ENCODE data around the gene TDP1. TPM values are rescaled to one million over a fixed set of nuclear protein-coding genes. Genes with fewer than 3 reads are reported as not detected.

TDP1 gene
- total and polyA plus RNA-seq, 2 donors (not counting 1 experiment from before 2014, with no cell fraction given): 20.5 to 55.9 TPM

GRCh38 chr14:89926694-89927093, 29.0 kb upstream of the TDP1 start:
- H3K79me2 ChIP-seq (ENCODE audit: control insufficient read depth, insufficient read depth, low read length): no peaks in the 10 kb centered on the region
- Mint-ChIP-seq H3K4me1 (no peaks in the 10 kb centered on the region), H3K27me3 (no peaks in the 10 kb centered on the region), H3K4me3 (no peak overlapping the region), H3K27ac (no peak overlapping the region), H3K9me3 (ENCODE audit: insufficient read depth) (no peaks in the 10 kb centered on the region)
- TF ChIP-seq EZH2 (IDR thresholded peaks at IDR 0.05; ENCODE audit: borderline replicate concordance, insufficient read depth, low read depth, low read length, poor library complexity, severe bottlenecking): no peak
- TF ChIP-seq, protein P1, sequence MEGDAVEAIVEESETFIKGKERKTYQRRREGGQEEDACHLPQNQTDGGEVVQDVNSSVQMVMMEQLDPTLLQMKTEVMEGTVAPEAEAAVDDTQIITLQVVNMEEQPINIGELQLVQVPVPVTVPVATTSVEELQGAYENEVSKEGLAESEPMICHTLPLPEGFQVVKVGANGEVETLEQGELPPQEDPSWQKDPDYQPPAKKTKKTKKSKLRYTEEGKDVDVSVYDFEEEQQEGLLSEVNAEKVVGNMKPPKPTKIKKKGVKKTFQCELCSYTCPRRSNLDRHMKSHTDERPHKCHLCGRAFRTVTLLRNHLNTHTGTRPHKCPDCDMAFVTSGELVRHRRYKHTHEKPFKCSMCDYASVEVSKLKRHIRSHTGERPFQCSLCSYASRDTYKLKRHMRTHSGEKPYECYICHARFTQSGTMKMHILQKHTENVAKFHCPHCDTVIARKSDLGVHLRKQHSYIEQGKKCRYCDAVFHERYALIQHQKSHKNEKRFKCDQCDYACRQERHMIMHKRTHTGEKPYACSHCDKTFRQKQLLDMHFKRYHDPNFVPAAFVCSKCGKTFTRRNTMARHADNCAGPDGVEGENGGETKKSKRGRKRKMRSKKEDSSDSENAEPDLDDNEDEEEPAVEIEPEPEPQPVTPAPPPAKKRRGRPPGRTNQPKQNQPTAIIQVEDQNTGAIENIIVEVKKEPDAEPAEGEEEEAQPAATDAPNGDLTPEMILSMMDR (IDR thresholded peaks at IDR 0.05): no peak
- ChIA-PET CTCF (no interaction called here), POLR2A (no interaction called here)
- H3K9me3 ChIP-seq (ENCODE audit: control extremely low read depth in 1 of 3, control insufficient read depth in 2 of 3, insufficient read depth in 1 of 3, low read length in 2 of 3): no peaks in the 10 kb centered on the region
- no peaks in the 10 kb centered on the region for H3K36me3 ChIP-seq (replicated peaks in 1 of 2; ENCODE audit: control extremely low read depth in 1 of 2, control insufficient read depth in 1 of 2, extremely low read depth in 1 of 2, insufficient read depth in 2 of 2, low read length in 1 of 2)
- H3K4me1 ChIP-seq (ENCODE audit: control insufficient read depth in 2 of 2, insufficient read depth in 2 of 2, low read length in 2 of 2): no peaks in the 10 kb centered on the region
- H3K4me2 ChIP-seq (replicated peaks; ENCODE audit: low read depth, low read length, poor library complexity, severe bottlenecking): no peak overlapping the region
- H3K27me3 ChIP-seq (replicated peaks in 1 of 4; ENCODE audit: control extremely low read depth in 1 of 4, control insufficient read depth in 3 of 4, insufficient read depth in 4 of 4, low read length in 3 of 4): no peaks in the 10 kb centered on the region
- H3K27ac ChIP-seq (ENCODE audit: low read length in 2 of 2): no peak overlapping the region
- DNase-seq (no peak), ATAC-seq (ENCODE audit: low read depth) (no peak)
- no CpG with 5 or more reads among the region's 1 CpG for WGBS (ENCODE audit: insufficient coverage)
- H2AFZ ChIP-seq (ENCODE audit: insufficient read depth, low read depth, low read length, poor library complexity, severe bottlenecking): no peak overlapping the region
- no peaks in the 10 kb centered on the region for H4K20me1 ChIP-seq (ENCODE audit: control insufficient read depth, insufficient read depth, low read length, poor library complexity, severe bottlenecking)
- H3K4me3 ChIP-seq (ENCODE audit: control extremely low read depth in 1 of 5, extremely low read depth in 1 of 5, insufficient read depth in 1 of 5, low read depth in 2 of 5, low read length in 4 of 5): no peak overlapping the region
- intact Hi-C loops (cut with micrococcal nuclease): no loop called here
- no peak overlapping the region for H3K9ac ChIP-seq (ENCODE audit: low read length)

GRCh38 chr14:89927186-89927865, 28.4 kb upstream of the TDP1 start:
- Histone ChIP-seq H3K4me1 (ENCODE audit: control insufficient read depth in 2 of 2, insufficient read depth in 2 of 2, low read length in 2 of 2) (no peaks in the 10 kb centered on the region), H3K27me3 (replicated peaks in 1 of 4; ENCODE audit: control extremely low read depth in 1 of 4, control insufficient read depth in 3 of 4, insufficient read depth in 4 of 4, low read length in 3 of 4) (no peaks in the 10 kb centered on the region), H4K20me1 (ENCODE audit: control insufficient read depth, insufficient read depth, low read length, poor library complexity, severe bottlenecking) (no peaks in the 10 kb centered on the region), H2AFZ (ENCODE audit: insufficient read depth, low read depth, low read length, poor library complexity, severe bottlenecking) (no peak overlapping the region), H3K4me2 (replicated peaks; ENCODE audit: low read depth, low read length, poor library complexity, severe bottlenecking) (no peak overlapping the region), H3K36me3 (replicated peaks in 1 of 2; ENCODE audit: control extremely low read depth in 1 of 2, control insufficient read depth in 1 of 2, extremely low read depth in 1 of 2, insufficient read depth in 2 of 2, low read length in 1 of 2) (no peaks in the 10 kb centered on the region), H3K9ac (ENCODE audit: low read length) (no peak overlapping the region), H3K9me3 (ENCODE audit: control extremely low read depth in 1 of 3, control insufficient read depth in 2 of 3, insufficient read depth in 1 of 3, low read length in 2 of 3) (no peaks in the 10 kb centered on the region), H3K4me3 (ENCODE audit: control extremely low read depth in 1 of 5, extremely low read depth in 1 of 5, insufficient read depth in 1 of 5, low read depth in 2 of 5, low read length in 4 of 5) (no peak overlapping the region), H3K79me2 (ENCODE audit: control insufficient read depth, insufficient read depth, low read length) (no peaks in the 10 kb centered on the region), H3K27ac (ENCODE audit: low read length in 2 of 2) (no peak overlapping the region)
- CTCF ChIA-PET: interaction anchor here (0.7 kb wide), 2 partner anchors 12 to 1035 kb away, joined by 3 to 4 read pairs; no protein-coding TSS in a partner anchor
- no peaks in the 10 kb centered on the region for H3K27me3 Mint-ChIP-seq
- H3K9me3 Mint-ChIP-seq (ENCODE audit: insufficient read depth): no peaks in the 10 kb centered on the region
- intact Hi-C loops (cut with micrococcal nuclease): no loop called here
- WGBS (ENCODE audit: insufficient coverage): 84% methylated on average over 5 of the region's 13 CpGs
- DNase-seq (no peak), ATAC-seq (ENCODE audit: low read depth) (no peak)
- POLR2A ChIA-PET: no interaction called here
- H3K4me3 Mint-ChIP-seq: no peak overlapping the region
- TF ChIP-seq, protein P1 (IDR thresholded peaks at IDR 0.05): no peak
- TF ChIP-seq EZH2 (IDR thresholded peaks at IDR 0.05; ENCODE audit: borderline replicate concordance, insufficient read depth, low read depth, low read length, poor library complexity, severe bottlenecking): no peak
- H3K4me1 Mint-ChIP-seq: no peaks in the 10 kb centered on the region
- no peak overlapping the region for H3K27ac Mint-ChIP-seq

Measured in B cell (primary cell).